GM19397 (cell line): ENCODE measurements around the gene ZDHHC13.
"Not testable (repeated sequence)": the region's sequence is repeated elsewhere in the genome, so short reads cannot be mapped to it uniquely, and the experiment has no call there.

ENCODE experiments used
- ATAC-seq: cut with Tn5 transposase; IDR thresholded peaks from one replicate; pipeline ENCODE4 v1.9.1; 2021; ENCODE audit warnings: mild to moderate bottlenecking, moderate library complexity; ENCODE audit not compliant: unreplicated experiment

The ZDHHC13 gene

DNA sequence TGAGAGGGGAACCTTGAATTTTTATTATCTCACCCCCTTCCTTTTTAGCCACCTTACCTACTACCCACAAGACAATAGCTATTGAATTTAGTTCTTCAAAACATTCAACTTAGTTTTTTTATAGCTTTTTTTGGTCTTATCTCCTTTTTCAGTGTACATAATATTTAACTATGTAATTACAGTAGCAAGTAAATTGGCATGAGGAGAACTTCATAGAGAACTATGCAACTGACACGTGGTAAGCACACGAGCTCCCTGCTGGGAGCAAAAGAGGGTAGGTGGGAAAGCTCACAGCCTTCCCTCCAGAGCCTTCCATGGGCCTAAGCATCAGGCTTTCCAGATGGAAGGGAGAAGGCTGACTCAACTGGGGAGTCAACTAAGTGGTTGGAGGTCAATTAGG is 22.1 kb upstream of the ZDHHC13 start:
- ATAC-seq, result no peak

DNA sequence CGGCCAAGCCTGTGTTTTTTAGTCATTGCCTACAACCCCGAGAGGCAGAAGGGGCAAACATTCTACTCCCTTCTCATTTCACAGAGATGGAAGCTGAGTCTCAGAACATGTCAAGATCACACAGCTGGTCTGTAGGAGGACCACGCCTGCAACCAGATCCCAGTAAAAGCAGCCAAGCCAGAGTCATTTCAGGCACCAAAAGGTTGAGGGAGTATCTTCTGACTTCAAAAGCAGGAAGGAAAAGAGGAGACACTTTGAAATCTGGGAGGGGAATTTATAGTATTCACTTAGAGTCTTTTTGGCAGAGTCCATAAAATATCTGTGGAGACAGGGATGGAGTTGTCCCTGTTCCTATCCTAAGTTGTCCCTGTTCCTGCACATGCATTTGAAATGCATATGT is 17.9 kb upstream of the ZDHHC13 start:
- no peak for ATAC-seq

DNA sequence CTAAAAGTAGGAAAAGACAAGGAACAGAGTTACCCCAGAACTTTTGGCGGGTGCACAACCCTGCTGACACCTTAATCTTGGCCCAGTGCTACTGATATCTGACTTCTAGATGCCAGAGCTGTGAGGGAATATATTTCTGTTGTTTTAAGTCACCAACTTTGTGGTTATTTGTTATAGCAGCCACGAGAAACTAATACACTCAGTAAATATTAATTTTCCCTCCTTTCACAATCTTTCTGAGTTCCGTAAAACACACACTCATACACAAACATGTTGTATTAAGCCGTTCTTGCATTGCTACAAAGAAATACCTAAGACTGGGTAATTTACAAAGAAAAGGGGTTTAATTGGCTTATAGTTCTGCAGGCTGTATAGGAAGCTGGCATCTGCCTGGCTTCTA is 16.1 kb upstream of the ZDHHC13 start:
- no peak for ATAC-seq

DNA sequence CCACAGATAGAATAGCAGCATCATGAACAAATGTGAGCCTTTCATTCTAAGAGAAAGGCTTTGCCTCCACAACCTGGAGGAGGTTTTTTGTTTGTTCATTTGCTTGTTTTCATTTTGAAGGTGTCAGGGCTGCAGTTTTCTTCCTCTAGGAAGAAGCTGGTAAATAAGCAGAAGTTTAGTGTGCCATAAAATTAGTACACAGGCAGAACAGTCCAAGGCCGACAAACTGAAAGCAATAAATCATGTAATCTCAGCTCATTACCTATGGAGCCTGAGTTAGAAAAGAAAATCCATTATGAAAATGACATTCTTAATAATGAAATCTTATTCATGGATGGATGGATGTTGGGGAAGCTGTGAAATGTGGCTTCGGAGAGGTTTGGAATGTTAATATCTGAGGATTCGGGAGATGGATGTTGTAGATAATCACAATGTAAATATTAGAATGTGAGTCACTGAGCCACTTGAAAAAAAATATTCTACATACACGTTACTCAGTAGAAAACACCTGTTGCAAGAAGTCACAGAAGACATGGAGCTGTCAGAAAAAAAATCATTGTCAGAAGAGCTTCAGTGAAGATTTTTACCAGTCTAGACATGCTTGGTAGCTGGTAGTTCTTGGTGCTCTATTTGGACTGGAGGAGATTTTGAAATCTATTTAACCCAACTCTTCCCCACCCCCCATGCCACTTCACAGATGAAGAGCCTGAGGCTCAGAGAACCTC is 15.0 kb upstream of the ZDHHC13 start:
- no peak for ATAC-seq

DNA sequence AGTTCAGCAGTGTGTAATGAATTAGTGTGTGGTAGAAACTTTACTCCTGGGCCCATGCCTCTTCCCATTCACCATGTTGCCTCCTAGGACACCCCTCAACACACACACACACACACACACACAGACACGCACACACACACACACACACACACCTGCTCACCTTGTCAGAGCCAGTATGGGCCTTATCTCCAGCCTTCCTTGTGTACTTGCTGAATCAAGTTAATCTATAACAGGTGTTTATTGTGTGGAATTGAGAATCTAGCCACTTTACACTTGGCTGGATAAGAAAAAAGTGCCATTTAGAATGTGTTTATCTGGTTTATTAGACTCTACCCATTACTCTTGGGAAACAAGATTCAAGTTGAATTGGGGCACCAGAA is 14.5 kb upstream of the ZDHHC13 start:
- ATAC-seq, result no peak

DNA sequence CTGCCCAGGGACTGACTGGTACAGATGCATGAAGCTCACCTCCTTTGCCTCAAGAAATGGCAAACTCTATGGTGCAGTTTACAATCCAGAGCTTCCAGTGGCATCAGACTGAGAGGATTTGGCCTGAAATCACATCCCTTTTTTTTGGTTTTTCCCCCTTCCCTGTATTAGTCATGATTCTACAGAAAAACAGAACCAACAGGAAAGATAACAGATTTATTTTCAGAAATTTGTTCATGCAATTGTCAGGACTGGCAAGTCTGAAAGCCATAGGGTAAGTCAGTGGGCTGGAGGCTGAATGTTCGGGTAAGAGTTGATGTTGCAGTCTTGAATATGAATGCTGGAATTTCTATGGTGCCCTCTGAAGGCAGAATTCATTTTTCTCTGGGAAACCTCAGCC is 12.0 kb upstream of the ZDHHC13 start:
- ATAC-seq, result no peak

DNA sequence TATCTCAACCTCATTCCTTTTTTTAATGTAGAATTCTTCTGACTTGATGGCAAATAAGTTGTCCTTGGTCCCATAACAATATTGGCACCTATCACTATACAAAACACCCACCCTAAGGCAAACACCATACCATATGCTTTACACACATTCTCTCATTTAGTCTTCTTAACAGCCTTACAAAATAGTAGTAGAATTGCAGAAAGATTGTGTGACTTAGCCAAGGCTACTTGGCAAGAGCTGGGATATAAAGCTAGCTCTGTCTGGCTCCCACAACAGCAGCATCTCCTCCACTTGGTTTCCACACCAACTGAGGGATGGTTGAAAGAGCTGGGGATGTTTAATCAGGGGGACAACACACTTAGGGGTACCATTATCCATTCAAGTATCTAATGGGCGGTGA is 9.8 kb upstream of the ZDHHC13 start:
- no peak for ATAC-seq

DNA sequence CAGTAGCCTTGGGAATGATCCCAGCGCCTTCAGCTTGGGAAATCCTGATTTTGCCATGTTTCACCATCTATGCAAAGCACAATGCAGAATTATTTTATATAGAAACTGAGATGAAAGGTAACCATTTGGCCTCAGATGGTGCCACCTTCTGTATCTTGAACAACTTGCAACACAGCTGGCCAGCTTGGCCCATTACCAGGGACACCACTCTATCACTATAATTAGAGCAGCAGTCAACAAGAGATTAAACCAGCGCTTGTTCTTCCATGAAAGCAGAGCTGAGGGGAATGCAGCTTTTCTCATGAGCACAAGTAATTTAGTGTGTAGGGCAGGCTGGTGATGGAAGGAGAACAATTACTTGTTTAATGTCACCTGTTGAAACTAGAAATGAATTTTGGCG is 6.7 kb upstream of the ZDHHC13 start:
- ATAC-seq, result no peak

DNA sequence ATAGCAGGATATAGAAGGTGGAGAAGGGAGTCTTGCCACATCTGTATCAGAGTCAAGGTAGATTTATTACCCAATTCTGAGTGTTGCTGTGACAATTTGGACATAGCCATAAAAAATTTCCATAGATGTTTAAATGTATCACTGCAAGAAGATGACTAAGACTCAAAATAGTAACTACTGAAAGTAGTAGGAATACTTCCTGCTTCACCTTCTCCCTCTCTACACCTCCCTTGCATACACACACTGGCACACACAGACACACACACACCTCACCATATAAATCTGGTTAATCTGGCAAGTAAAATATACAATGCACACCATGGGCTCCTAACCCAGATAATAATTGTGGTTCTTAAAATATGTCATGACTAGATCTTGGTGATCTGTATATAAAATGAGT is 5.2 kb upstream of the ZDHHC13 start:
- ATAC-seq, result no peak

DNA sequence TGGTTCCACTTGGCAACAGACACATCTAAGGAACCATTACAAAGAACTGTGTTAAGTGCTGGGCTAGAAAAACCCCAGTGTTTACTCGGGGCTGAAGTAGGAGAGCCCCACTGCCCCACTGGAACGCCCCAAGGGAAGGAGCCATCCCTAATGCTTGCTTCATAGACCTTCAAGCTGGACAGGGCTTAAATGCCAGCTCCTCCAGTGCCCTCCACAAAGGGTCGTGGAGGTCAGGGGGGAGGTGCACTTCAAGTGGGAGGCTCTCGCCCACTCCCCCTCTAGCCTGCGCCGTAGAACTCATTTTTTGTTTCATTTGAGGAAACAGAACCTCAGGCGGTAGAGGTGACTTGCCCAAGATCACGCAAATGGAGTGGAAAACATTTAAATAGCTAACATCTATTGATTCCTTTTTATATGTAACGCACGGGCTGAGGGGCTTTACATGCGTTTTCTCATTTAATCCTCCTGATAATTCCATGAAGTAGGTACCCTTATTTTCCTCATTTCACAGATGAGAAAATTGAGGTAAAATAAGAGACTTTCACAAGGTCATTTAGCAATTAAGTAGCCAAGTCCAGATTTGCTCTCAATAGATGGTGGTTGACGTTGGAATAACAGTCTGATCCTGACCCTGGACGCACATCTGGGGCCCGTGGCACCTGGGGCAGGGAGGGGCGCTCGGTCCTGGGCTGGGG is 545 bp upstream of the ZDHHC13 start:
- ATAC-seq, result no peak

DNA sequence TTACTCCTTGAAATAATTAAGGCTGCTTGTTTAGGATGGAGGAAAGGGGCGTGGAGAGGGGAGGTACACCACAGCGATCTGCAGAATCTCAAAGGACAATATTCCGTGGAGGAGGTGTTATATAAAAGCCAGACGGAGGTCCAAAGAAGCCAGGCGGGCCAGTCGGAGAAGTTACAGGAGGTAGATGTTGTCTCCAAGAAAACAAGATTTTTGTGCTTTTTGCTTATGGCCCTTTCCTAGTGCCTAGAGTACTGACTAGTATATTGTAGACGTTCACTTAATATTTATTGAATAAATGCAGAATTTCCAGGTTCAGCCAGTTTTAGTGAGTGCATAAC is 761 bp downstream of the ZDHHC13 start:
- ATAC-seq, result no peak

DNA sequence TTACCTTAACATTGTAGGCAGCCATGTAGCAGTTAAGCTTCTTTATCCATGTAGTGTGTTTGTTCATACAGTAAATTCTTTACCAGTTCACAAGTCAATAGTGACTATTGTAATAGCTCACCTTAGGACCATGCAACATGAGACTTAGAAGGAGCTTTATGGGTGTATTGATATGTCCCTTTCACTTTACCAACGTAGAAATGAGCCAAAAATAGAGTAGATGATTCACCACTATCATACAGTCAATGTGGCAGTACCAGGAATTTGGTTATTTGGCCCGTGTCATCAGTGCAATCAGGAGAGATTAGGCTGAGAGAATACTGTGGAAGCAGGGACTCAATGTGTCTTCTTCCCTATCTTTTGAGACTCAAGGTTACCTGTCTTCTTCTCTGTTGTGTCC is 4.7 kb downstream of the ZDHHC13 start:
- ATAC-seq, result no peak

DNA sequence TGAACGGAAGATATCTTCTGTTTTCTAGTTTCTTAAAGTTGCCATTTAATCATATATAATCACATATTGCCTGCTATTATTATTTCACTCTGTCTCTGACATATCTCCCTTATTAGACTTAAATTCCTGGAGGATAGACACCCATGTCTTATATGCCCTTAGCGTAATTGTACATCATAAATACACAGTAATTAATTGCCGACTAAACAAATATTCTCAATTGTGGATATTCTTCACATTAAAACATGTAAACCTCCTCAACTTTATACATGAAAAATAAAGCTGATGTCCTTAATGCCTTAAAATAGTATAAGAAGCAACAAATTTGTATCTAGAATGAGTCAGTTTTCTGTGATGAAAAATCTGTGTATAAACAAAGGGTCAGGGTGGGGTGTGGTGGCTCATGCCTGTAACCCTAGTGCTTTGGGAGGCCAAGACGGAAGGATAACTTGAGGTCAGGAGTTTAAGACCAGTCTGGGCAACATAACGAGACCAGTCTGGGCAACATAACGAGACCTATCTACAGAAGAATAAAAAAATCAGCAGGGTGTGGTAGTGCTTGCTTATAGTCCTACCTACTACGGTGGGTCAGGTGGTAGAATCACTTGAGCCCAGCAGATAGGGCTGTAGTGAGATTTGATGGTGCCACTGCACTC is 6.1 kb downstream of the ZDHHC13 start:
- ATAC-seq, result no peak

DNA sequence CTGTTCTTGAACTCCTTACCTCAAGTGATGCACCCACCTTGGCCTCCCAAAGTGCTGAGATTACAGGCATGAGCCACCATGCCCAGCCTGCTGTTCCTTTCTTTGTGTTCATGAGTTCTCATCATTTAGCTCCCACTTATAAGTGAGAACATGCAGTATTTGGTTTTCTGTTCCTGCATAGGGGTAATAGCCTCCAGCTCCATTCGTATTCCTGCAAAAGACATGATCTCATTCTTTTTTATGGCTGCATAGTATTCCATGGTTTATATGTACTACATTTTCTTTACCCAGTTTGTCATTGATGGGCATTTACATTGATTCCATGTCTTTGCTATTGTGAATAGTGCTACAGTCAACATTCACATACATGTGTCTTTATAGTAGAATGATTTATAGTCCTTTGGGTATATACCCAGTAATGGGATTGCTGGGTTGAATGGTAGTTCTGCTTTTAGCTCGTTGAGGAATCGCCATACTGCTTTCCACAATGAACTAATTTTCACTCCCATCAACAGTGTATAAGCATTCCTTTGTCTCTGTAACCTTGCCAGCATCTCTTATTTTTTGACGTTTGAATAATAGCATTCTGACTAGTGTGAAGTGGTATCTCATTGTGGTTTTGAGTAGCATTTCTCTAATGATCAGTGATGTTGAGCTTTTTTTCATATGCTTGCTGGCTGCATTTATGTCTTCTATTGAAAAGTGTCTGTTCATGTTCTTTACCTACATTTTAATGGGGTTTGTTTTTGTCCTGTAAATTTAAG is 9.8 kb downstream of the ZDHHC13 start:
- ATAC-seq, result not testable (repeated sequence)

DNA sequence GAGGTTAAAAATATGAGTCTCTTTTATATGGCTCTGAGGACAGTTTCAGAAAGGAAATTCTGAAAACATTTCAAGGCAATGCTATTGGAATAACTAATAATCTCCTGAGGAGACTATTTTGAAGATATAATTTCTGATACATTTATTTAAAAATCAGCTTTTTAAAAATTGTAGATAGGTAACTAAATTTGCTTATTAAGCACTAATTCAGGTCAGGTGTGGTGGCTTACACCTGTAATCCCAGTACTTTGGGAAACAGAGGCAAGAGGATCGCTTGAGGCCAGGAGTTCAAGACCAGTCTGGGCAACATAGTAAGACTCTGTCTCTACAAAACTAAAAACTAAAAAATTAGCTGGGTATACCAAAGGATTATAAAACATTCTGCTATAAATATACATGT is 17.0 kb downstream of the ZDHHC13 start:
- ATAC-seq, result no peak

DNA sequence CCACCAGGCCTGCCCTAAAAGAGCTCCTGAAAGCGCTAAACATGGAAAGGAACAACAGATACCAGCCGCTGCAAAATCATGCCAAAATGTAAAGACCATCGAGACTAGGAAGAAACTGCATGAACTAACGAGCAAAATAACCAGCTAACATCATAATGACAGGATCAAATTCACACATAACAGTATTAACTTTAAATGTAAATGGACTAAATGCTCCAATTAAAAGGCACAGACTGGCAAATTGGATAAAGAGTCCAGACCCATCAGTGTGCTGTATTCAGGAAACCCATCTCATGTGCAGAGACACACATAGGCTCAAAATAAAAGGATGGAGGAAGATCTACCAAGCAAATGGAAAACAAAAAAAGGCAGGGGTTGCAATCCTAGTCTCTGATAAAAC is 19.9 kb downstream of the ZDHHC13 start:
- not testable (repeated sequence) for ATAC-seq

DNA sequence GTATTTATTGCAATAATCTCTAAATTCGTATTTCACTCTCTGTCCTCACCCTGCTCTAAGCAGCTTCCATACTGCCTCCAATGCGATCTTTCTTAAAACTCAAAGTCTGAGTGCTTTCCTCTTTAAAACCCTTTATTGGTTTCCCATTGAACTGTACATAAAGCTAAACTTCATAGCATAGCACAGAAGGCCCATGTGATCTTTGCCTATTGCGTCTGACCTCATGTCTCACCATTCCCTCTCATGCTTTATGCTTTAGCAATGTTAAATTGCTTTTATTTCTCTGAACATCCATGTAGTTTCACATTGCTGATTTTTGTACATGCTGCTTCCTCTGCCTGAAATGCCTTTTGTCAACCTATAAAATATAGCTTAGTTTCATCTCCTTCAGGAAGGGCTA is 28.4 kb downstream of the ZDHHC13 start:
- no peak for ATAC-seq

DNA sequence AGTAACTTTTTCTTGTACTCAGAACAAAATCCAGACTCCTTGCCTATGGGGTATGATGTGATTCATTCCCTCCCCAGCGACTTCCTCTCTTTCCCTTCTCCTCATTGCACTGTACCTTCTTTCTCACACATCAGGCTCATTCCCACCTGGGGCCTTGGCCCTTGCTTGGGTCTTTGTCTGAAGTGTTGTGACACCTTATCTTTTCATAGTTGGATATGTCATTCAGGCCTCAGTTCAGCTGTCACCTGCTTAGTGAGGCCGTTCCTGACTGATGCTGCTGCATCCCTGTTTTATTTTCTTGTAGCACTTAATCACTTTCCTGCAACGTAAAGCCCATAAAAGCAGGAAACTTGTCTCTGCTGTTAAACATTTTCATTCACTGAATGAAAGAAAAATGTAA is 39.9 kb downstream of the ZDHHC13 start:
- no peak for ATAC-seq

DNA sequence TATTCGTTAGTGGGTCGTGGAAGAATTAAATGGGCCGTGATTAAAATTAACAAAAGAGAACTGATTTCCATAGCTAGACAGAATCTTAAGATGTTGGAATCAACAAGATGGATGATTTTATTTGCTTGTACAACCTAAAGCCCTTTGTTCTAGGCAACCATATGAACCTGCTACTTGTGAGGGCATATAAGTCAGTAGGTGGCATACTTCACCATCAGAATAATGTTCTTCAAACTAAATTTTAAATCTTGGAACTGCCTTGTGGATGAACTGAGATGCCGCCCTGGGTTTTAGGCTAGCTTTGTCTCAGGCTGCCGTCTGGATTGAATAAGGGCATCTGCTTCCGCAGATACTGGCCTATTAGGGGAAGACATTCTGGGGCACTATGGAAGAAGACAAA is 43.9 kb downstream of the ZDHHC13 start:
- ATAC-seq, result no peak

DNA sequence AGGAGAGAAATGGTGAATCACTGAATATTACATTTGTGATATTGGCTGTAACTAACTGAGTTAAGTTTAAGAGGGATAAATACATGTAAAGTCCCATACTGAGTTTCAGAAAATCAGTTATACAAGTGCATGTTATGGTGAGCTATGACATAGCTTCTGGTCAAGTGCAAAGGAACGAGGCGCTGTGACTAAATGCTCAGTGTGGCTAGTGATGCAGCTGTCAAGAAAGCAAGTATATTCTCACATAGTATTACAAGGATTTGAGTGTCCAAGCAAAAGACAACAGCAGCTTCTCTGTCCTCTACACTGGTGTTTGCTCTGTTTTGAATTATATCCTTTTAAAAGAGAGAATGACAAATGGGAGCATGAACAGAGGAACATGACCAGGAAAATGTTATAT is 44.7 kb downstream of the ZDHHC13 start:
- no peak for ATAC-seq

DNA sequence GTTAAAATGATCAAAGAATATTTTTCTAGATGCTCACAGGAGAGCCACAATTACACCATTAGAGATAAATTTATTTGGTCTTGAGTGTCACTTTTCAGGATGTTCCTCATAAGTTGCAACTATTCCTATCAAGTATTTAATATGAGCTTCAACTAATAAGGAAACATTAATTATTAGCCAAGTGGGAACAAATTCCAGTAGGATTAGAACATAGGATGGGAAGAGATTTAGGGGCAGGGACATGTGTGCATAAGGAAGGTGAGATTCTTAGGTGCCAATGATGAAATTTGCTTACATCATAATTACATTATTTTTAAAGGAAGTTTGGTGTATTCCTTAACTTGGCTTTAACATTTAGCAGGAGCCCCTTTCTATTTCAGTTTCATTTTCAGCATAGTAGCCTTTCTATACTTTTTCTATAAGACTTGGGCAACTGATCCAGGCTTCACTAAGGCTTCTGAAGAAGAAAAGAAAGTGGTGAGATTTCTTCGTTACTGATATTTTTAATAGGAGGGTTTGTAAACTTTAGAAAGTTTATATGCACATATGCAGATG is 46.1 kb downstream of the ZDHHC13 start:
- ATAC-seq, result no peak
